PFSK-1 (cell line): ENCODE results near the gene AMDHD2.

Experiments used
- FOXP2 ChIP-seq: optimal IDR thresholded peaks from 2 replicates; pipeline ENCODE3; 2011; ENCODE audit warnings: borderline replicate concordance, control low read depth, inconsistent platforms; ENCODE audit not compliant: insufficient read depth; ENCODE audit errors: extremely low read length, extremely low read depth
- POLR2AphosphoS5 ChIP-seq: IDR thresholded peaks from 2 replicates; pipeline ENCODE4 v1.6.1; 2012; ENCODE audit warnings: low read depth, mild to moderate bottlenecking, control low read depth, low read length, moderate library complexity
- REST ChIP-seq, 2 experiments: IDR thresholded peaks; 2 replicates each; pipeline versions ENCODE4 v1.6.1 to v1.8.0; 2011 to 2012; ENCODE audit warnings: low read depth in 2 of 2, low read length in 2 of 2, control low read depth in 1 of 2, inconsistent platforms in 1 of 2, mild to moderate bottlenecking in 1 of 2, moderate library complexity in 1 of 2; ENCODE audit not compliant: insufficient read depth in 1 of 2
- SIN3A ChIP-seq: IDR thresholded peaks from 2 replicates; pipeline ENCODE4 v1.6.1; 2012; ENCODE audit warnings: mild to moderate bottlenecking, low read length, moderate library complexity, borderline replicate concordance; ENCODE audit not compliant: insufficient read depth
- TAF1 ChIP-seq: IDR thresholded peaks from 2 replicates; pipeline ENCODE4 v1.6.1; 2012; ENCODE audit warnings: low read length, control low read depth, borderline replicate concordance; ENCODE audit not compliant: insufficient read depth

DNA sequence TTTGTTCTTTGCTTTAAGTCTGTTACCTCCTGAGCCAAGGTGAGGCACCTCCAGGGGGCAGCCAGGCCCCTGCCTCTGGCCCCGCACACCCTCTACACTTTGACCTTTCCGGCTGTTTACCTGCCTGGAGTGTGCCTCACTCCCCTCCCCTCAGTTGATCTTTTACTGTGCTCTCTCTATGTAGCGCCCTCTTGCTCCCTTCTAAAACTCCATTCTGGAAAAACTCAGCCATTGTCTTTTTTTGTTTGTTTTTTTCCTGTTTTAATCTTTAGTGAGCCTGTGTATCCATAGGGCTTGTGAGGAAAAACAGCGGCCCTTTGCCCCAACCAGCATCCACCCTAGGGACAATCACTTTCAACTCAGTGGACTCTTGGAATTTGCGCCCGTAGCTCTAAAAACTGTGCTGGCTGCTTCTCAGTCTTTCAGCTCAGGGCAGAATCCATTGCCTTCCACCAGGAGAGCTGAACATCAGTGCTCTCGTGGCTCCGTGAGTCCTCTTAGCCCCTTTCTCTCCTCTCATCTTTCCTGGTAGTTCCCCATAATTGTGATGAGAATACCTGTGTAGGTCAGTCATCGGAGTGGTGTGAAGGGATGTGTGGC, 4.3 kb downstream of the AMDHD2 start:
- TF ChIP-seq POLR2AphosphoS5 (no peak), REST (IDR thresholded peaks at IDR 0.05; ENCODE audit: insufficient read depth in 1 of 2, low read depth in 2 of 2, low read length in 2 of 2) (no peak), TAF1 (no peak), SIN3A (no peak), FOXP2 (no peak)
